ENCODE measurements around the gene USP3. TPM values are rescaled to one million over a fixed set of nuclear protein-coding genes. Genes with fewer than 3 reads are reported as not detected.
A peak's percentile ranks its signal among the peaks of the same experiment; 100 is the strongest.

USP3 gene
- total and polyA plus RNA-seq, 2 of the 13 experiments (the other 11 are each of a cell fraction or from before 2014, with no cell fraction given), result 14.3 to 61.2 TPM

DNA sequence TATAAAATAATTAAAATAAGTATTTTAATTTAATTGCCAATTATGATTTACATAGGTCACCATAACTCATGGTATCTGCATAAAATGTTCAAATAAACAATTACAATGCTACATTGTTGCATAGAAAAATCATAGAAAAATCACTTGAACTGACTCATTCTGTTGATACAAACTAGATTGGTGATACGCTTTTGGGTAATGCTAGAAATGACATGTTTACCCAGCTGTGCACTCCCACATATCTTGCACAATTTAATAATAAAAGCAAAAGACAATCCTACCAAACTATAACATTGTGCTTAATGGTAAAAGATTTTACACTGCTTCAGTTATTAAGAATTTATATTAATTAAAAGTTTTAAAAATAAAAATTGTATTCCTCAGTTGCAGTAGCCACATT, 47.0 kb downstream of the USP3 start:
- ChIA-PET CTCF (ENCODE audit: low intra/inter-chr PET ratio, low total read pairs) (no interaction called here), POLR2A (no interaction called here)
- no peak for ATAC-seq
- Histone ChIP-seq H3K4me1 (ENCODE audit: insufficient read depth, low read length) (peaks cover 13% of the 10 kb centered on the region), H3K4me3 (replicated peaks in 1 of 3; ENCODE audit: insufficient read depth in 1 of 3, low read depth in 2 of 3, low read length in 3 of 3) (no peak overlapping the region), H3K27ac (ENCODE audit: extremely low read length, insufficient read depth, low read length) (no peak overlapping the region), H3K4me2 (ENCODE audit: low read depth, low read length) (no peak overlapping the region), H3K9ac (ENCODE audit: insufficient read depth, low read depth, low read length) (no peak overlapping the region), H3K79me2 (ENCODE audit: insufficient read depth, low read length) (peaks cover 26% of the 10 kb centered on the region), H3K9me3 (ENCODE audit: low read length) (no peaks in the 10 kb centered on the region), H3K36me3 (replicated peaks in 1 of 2; ENCODE audit: control insufficient read depth in 1 of 2, insufficient read depth in 2 of 2, low read length in 2 of 2) (peaks cover 5 to 12% of the 10 kb centered on the region in 2 experiments; a peak in 4 of 5 replicates), H3K27me3 (ENCODE audit: control insufficient read depth in 1 of 2, insufficient read depth in 2 of 2, low read length in 2 of 2) (no peaks in the 10 kb centered on the region), H4K20me1 (ENCODE audit: insufficient read depth, low read length) (no peaks in the 10 kb centered on the region), H2AFZ (ENCODE audit: low read length) (no peak overlapping the region)
- no peak for TF ChIP-seq NFRKB (IDR thresholded peaks at IDR 0.05)
- TF ChIP-seq ZNF567 (CRISPR knock-in tag; IDR thresholded peaks at IDR 0.05; ENCODE audit: borderline replicate concordance), result no peak
- TF ChIP-seq, protein P1, sequence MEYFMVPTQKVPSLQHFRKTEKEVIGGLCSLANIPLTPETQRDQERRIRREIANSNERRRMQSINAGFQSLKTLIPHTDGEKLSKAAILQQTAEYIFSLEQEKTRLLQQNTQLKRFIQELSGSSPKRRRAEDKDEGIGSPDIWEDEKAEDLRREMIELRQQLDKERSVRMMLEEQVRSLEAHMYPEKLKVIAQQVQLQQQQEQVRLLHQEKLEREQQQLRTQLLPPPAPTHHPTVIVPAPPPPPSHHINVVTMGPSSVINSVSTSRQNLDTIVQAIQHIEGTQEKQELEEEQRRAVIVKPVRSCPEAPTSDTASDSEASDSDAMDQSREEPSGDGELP (IDR thresholded peaks at IDR 0.05; ENCODE audit: borderline replicate concordance, low read depth), result 0 out of 2 replicates have a peak, but pooled peaks have one; percentile 24
- in situ Hi-C loops (cut with HindIII; ENCODE audit: extremely low pct_ligation_motif_present, low pct_unique_long_range_greater_than_20kb), result loop anchor here (25.0 kb wide), 1 partner anchor 264 kb away; the partner anchor contains the start of gene APH1B
- no TSS peak for BruUV-seq (replicated peaks)
- 96% methylated on average over 1 of the region's 1 CpG for WGBS (ENCODE audit: low lambda C conversion rate)
- no peak for FAIRE-seq
- no peak for DNase-seq (ENCODE audit: low spot score)
- intact Hi-C loops (cut with micrococcal nuclease; ENCODE audit: unreplicated experiment), result no loop called here

DNA sequence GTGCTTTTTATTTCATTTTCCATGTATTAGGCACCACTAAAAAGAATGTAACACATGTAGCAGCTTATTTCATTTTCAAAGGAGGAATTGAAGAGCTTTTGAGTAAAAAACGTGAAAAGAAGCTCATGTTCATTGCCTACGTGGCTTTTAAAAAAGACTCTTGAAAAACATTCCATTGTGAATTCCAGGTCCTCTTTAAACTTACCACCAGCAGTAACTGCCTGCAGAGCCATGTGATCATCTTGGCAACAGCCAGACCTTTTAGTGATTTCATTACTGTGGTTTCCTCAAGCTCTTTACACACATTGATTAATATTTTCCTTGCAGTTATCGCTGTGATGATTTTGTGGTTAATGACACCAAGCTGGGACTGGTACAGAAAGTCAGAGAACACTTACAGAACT, 49.0 kb downstream of the USP3 start:
- in situ Hi-C loops (cut with HindIII; ENCODE audit: extremely low pct_ligation_motif_present, low pct_unique_long_range_greater_than_20kb), result loop anchor here (25.0 kb wide), 1 partner anchor 266 kb away; the partner anchor contains the start of gene APH1B
- Histone ChIP-seq H4K20me1 (ENCODE audit: insufficient read depth, low read length) (no peaks in the 10 kb centered on the region), H3K79me2 (ENCODE audit: insufficient read depth, low read length) (peaks cover 23% of the 10 kb centered on the region), H3K4me3 (replicated peaks in 1 of 3; ENCODE audit: insufficient read depth in 1 of 3, low read depth in 2 of 3, low read length in 3 of 3) (no peak overlapping the region), H3K27ac (ENCODE audit: extremely low read length, insufficient read depth, low read length) (no peak overlapping the region), H3K36me3 (replicated peaks in 1 of 2; ENCODE audit: control insufficient read depth in 1 of 2, insufficient read depth in 2 of 2, low read length in 2 of 2) (peaks cover 5 to 22% of the 10 kb centered on the region in 2 experiments), H2AFZ (ENCODE audit: low read length) (no peak overlapping the region), H3K4me2 (ENCODE audit: low read depth, low read length) (no peak overlapping the region), H3K9ac (ENCODE audit: insufficient read depth, low read depth, low read length) (no peak overlapping the region), H3K27me3 (ENCODE audit: control insufficient read depth in 1 of 2, insufficient read depth in 2 of 2, low read length in 2 of 2) (no peaks in the 10 kb centered on the region), H3K4me1 (ENCODE audit: insufficient read depth, low read length) (no peaks in the 10 kb centered on the region), H3K9me3 (ENCODE audit: low read length) (no peaks in the 10 kb centered on the region)
- ChIA-PET POLR2A (no interaction called here), CTCF (ENCODE audit: low intra/inter-chr PET ratio, low total read pairs) (no interaction called here)
- BruUV-seq (replicated peaks), result no TSS peak
- WGBS (ENCODE audit: low lambda C conversion rate), result 95% methylated on average over 3 of the region's 3 CpGs
- intact Hi-C loops (cut with micrococcal nuclease; ENCODE audit: unreplicated experiment), result no loop called here
- FAIRE-seq, result no peak
- no peak for ATAC-seq
- DNase-seq (ENCODE audit: low spot score), result no peak
- TF ChIP-seq MEIS1 (CRISPR knock-in tag; IDR thresholded peaks at IDR 0.05; ENCODE audit: borderline replicate concordance), result no peak
- TF ChIP-seq ZMYM2 (CRISPR knock-in tag; IDR thresholded peaks at IDR 0.05), result no peak
- TF ChIP-seq, protein P2, sequence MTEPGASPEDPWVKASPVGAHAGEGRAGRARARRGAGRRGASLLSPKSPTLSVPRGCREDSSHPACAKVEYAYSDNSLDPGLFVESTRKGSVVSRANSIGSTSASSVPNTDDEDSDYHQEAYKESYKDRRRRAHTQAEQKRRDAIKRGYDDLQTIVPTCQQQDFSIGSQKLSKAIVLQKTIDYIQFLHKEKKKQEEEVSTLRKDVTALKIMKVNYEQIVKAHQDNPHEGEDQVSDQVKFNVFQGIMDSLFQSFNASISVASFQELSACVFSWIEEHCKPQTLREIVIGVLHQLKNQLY (CRISPR knock-in tag; IDR thresholded peaks at IDR 0.05), result no peak
- no peak for TF ChIP-seq ZNF776 (CRISPR knock-in tag; IDR thresholded peaks at IDR 0.05)
- TF ChIP-seq, protein P3, sequence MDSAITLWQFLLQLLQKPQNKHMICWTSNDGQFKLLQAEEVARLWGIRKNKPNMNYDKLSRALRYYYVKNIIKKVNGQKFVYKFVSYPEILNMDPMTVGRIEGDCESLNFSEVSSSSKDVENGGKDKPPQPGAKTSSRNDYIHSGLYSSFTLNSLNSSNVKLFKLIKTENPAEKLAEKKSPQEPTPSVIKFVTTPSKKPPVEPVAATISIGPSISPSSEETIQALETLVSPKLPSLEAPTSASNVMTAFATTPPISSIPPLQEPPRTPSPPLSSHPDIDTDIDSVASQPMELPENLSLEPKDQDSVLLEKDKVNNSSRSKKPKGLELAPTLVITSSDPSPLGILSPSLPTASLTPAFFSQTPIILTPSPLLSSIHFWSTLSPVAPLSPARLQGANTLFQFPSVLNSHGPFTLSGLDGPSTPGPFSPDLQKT (CRISPR knock-in tag; IDR thresholded peaks at IDR 0.05; ENCODE audit: borderline replicate concordance), result no peak
- TF ChIP-seq ZNF10 (CRISPR knock-in tag; IDR thresholded peaks at IDR 0.05; ENCODE audit: borderline replicate concordance, low read depth), result no peak
- TF ChIP-seq NKX3-1 (CRISPR knock-in tag; IDR thresholded peaks at IDR 0.05), result no peak
- no peak for TF ChIP-seq ZNF232 (CRISPR knock-in tag; IDR thresholded peaks at IDR 0.05; ENCODE audit: borderline replicate concordance)
- TF ChIP-seq, protein P4, sequence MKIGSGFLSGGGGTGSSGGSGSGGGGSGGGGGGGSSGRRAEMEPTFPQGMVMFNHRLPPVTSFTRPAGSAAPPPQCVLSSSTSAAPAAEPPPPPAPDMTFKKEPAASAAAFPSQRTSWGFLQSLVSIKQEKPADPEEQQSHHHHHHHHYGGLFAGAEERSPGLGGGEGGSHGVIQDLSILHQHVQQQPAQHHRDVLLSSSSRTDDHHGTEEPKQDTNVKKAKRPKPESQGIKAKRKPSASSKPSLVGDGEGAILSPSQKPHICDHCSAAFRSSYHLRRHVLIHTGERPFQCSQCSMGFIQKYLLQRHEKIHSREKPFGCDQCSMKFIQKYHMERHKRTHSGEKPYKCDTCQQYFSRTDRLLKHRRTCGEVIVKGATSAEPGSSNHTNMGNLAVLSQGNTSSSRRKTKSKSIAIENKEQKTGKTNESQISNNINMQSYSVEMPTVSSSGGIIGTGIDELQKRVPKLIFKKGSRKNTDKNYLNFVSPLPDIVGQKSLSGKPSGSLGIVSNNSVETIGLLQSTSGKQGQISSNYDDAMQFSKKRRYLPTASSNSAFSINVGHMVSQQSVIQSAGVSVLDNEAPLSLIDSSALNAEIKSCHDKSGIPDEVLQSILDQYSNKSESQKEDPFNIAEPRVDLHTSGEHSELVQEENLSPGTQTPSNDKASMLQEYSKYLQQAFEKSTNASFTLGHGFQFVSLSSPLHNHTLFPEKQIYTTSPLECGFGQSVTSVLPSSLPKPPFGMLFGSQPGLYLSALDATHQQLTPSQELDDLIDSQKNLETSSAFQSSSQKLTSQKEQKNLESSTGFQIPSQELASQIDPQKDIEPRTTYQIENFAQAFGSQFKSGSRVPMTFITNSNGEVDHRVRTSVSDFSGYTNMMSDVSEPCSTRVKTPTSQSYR (CRISPR knock-in tag; IDR thresholded peaks at IDR 0.05; ENCODE audit: borderline replicate concordance), result no peak
- TF ChIP-seq, protein P5, sequence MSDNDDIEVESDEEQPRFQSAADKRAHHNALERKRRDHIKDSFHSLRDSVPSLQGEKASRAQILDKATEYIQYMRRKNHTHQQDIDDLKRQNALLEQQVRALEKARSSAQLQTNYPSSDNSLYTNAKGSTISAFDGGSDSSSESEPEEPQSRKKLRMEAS (IDR thresholded peaks at IDR 0.05), result no peak
- no peak for TF ChIP-seq FOXP1 (IDR thresholded peaks at IDR 0.05)
- TF ChIP-seq FOXP1 (CRISPR knock-in tag; IDR thresholded peaks at IDR 0.05), result no peak

Data from HepG2 (cell line).